Dedifferentiated amniotic fluid mesenchymal stem cell (primary cell): ENCODE results near the gene MDM2.
A peak's percentile ranks its signal among the peaks of the same experiment; 100 is the strongest.
"Not testable (repeated sequence)": the region's sequence is repeated elsewhere in the genome, so short reads cannot be mapped to it uniquely, and the experiment has no call there.

Source experiments
- DNase-seq: peaks from one replicate; pipeline ENCODE4 v3.0.0-alpha.2; 2016; ENCODE audit errors: extremely low spot score

The MDM2 gene

GRCh38 chr12:68785823-68786222 lies 22.2 kb upstream of the MDM2 start:
- DNase-seq: no peak

- DNase-seq: no peak
These were observed 21.0 kb upstream of the MDM2 start for GRCh38 chr12:68786929-68787328.

GRCh38 chr12:68788554-68789143 lies 19.3 kb upstream of the MDM2 start:
- no peak for DNase-seq

- DNase-seq: no peak
These were observed 18.7 kb upstream of the MDM2 start for GRCh38 chr12:68789144-68789878.

GRCh38 chr12:68790081-68790951 lies 17.7 kb upstream of the MDM2 start:
- DNase-seq: no peak

- no peak for DNase-seq
These were observed 17.1 kb upstream of the MDM2 start for GRCh38 chr12:68790952-68791234.

- no peak for DNase-seq
These were observed 16.0 kb upstream of the MDM2 start for GRCh38 chr12:68791897-68792481.

GRCh38 chr12:68792952-68793351 lies 15.0 kb upstream of the MDM2 start:
- no peak for DNase-seq

GRCh38 chr12:68793436-68793835 lies 14.5 kb upstream of the MDM2 start:
- DNase-seq: no peak

GRCh38 chr12:68793975-68794652 lies 13.9 kb upstream of the MDM2 start:
- DNase-seq: no peak

GRCh38 chr12:68794653-68795251 lies 13.2 kb upstream of the MDM2 start:
- no peak for DNase-seq

- no peak for DNase-seq
These were observed 11.6 kb upstream of the MDM2 start for GRCh38 chr12:68796399-68796798.

GRCh38 chr12:68798882-68799234 lies 9.1 kb upstream of the MDM2 start:
- DNase-seq: no peak

- DNase-seq: no peak
These were observed 7.7 kb upstream of the MDM2 start for GRCh38 chr12:68800294-68800693.

- DNase-seq: not testable (repeated sequence)
These were observed 6.9 kb upstream of the MDM2 start for GRCh38 chr12:68801124-68801523.

GRCh38 chr12:68802372-68802745 lies 5.6 kb upstream of the MDM2 start:
- DNase-seq: not testable (repeated sequence)

- DNase-seq: peak; percentile 39
These were observed 4.9 kb upstream of the MDM2 start for GRCh38 chr12:68802911-68803651.

- no peak for DNase-seq
These were observed 3.9 kb upstream of the MDM2 start for GRCh38 chr12:68803948-68804656.

GRCh38 chr12:68804657-68805591 lies 3.1 kb upstream of the MDM2 start:
- DNase-seq: no peak
